B cell (primary cell): ENCODE data around the gene ETV2.

Experiments used
- EZH2 ChIP-seq: IDR thresholded peaks from 2 replicates; pipeline ENCODE4 v1.6.1; 2012; ENCODE audit warnings: borderline replicate concordance, low read depth, mild to moderate bottlenecking, moderate library complexity, low read length; ENCODE audit not compliant: insufficient read depth, poor library complexity, severe bottlenecking
- TF ChIP-seq, protein P1 (sequence below): fragments of 200-600 bp; IDR thresholded peaks from one replicate; pipeline ENCODE4 v1.8.0; 2022; ENCODE audit warnings: antibody characterized with exemption, mild to moderate bottlenecking

DNA sequence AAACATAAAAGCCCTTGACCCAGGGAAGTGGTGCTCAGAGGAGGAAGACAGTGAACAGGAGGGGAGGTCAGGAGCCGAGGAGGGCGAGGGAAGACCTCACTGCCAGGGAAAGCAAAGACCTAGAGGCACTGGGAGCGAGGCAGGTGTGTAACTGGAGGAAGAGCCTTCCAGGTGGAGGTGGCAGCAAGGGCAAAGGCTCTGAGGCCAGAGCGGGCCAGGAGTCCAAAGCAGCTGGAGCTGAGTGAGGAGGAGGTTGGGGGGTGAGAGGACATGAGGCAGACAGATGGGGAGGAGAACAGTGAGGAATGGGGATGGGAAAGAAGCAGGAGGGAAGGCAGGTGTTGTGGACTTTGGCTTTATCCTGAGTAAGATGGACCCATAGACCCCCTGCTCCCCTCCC lies 28.4 kb downstream of the ETV2 start:
- TF ChIP-seq, protein P1, sequence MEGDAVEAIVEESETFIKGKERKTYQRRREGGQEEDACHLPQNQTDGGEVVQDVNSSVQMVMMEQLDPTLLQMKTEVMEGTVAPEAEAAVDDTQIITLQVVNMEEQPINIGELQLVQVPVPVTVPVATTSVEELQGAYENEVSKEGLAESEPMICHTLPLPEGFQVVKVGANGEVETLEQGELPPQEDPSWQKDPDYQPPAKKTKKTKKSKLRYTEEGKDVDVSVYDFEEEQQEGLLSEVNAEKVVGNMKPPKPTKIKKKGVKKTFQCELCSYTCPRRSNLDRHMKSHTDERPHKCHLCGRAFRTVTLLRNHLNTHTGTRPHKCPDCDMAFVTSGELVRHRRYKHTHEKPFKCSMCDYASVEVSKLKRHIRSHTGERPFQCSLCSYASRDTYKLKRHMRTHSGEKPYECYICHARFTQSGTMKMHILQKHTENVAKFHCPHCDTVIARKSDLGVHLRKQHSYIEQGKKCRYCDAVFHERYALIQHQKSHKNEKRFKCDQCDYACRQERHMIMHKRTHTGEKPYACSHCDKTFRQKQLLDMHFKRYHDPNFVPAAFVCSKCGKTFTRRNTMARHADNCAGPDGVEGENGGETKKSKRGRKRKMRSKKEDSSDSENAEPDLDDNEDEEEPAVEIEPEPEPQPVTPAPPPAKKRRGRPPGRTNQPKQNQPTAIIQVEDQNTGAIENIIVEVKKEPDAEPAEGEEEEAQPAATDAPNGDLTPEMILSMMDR: no peak
- TF ChIP-seq EZH2: no peak
